ENCODE results near the gene MTHFR.

The MTHFR gene

DNA sequence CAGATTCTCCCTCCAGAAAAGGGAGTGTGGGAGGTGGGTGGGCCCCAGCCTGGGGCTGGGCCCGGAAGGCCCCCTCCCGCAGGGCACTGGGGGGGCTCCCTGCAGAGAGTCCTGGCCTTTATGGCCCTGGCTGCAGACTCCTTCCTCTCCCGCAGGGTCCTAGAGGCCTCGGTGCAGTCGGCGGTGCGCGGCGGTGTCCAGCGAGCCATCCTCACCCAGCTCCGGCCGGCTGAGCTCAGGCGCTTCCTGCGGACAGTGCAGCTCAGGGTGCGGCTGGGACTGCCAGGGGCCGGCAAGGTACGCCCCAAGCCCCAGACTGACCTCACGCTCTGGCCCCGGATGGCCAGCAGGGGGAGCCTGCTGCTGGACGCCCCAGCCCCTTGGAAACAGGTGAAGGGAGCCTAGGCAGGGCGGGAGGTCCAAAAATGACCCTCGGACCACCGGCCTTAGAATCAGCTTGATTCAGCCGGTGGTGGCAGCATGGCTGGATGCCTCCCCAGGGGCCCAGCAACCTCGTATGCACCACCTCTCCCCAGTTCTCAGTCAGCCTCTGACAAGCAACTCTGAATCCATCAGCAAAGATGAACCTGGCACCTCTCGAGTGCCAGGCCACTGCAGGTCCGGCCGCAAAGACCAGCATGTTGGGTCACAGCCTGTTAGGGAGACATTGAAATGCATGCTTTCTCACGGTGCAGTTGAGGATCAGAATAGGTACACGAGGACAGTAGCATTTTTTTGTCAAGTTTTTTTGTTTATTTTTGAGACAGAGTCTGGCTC, 20.6 kb downstream of the MTHFR start:
- Histone ChIP-seq H3K4me3 (ENCODE audit: low read depth, low read length, poor library complexity, severe bottlenecking) (no peak overlapping the region), H3K27ac (ENCODE audit: low read depth, low read length, poor library complexity, severe bottlenecking) (no peak overlapping the region), H3K27me3 (ENCODE audit: insufficient read depth, low read length) (no peaks in the 10 kb centered on the region), H2AFZ (ENCODE audit: low read length) (no peak overlapping the region), H3K79me2 (ENCODE audit: insufficient read depth, low read length) (no peaks in the 10 kb centered on the region), H3K4me1 (ENCODE audit: insufficient read depth, low read length, severe bottlenecking) (peaks cover 27% of the 10 kb centered on the region), H3K4me2 (ENCODE audit: low read length) (no peak overlapping the region), H3K9me2 (ENCODE audit: low read depth, low read length) (no peaks in the 10 kb centered on the region), H3F3A (ENCODE audit: insufficient read depth, low read length) (no peaks in the 10 kb centered on the region), H3K9ac (ENCODE audit: low read length) (no peak overlapping the region), H3K9me3 (ENCODE audit: low read length) (no peaks in the 10 kb centered on the region), H4K20me1 (ENCODE audit: insufficient read depth, low read length) (no peaks in the 10 kb centered on the region), H3K36me3 (ENCODE audit: insufficient read depth, low read length) (no peaks in the 10 kb centered on the region; the same call in 1 of the 2 replicates)
- TF ChIP-seq EZH2 (IDR thresholded peaks at IDR 0.05; ENCODE audit: borderline replicate concordance, low read length) = no peak
- TF ChIP-seq, protein P1, sequence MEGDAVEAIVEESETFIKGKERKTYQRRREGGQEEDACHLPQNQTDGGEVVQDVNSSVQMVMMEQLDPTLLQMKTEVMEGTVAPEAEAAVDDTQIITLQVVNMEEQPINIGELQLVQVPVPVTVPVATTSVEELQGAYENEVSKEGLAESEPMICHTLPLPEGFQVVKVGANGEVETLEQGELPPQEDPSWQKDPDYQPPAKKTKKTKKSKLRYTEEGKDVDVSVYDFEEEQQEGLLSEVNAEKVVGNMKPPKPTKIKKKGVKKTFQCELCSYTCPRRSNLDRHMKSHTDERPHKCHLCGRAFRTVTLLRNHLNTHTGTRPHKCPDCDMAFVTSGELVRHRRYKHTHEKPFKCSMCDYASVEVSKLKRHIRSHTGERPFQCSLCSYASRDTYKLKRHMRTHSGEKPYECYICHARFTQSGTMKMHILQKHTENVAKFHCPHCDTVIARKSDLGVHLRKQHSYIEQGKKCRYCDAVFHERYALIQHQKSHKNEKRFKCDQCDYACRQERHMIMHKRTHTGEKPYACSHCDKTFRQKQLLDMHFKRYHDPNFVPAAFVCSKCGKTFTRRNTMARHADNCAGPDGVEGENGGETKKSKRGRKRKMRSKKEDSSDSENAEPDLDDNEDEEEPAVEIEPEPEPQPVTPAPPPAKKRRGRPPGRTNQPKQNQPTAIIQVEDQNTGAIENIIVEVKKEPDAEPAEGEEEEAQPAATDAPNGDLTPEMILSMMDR (IDR thresholded peaks at IDR 0.05; ENCODE audit: low read length) = peak; percentile 79

DNA sequence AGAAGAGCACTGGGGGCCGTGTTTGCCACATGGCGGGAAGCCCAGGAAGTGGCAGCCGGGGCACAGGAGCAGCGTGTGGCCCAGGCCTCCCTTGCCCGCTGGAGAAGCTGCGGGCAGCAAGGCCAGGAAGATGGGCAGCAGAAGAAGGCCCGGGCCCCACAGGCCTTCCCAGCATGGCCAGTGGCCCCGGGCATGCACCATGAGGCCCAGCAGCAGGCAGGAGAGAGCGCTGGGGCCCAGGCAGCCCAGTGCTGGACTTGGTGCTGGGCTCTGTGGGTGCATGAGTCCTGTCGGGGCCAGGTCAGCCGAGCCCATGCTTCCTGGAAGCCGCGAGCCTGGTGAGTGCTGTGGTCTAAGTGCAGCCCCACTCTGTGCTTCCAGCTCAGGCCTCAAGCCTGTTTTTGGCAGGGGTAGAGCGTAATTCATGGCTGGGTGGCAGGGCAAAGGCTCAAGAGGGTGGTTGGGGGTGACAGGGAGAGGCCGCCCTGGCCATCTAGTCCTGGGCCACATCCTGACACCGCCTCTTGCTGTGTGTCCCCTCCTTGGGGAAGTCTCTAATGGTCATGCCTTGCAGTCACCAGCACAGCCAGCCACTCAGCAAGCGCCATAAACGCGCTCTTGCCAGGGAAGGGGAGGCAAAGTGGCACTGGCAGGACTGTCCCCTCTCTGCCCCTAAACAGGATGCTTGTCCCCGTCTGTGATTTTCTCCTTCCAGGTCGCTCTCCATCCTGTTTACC, 21.3 kb downstream of the MTHFR start:
- H3K36me3 ChIP-seq (ENCODE audit: insufficient read depth, low read length) = no peaks in the 10 kb centered on the region
- H3F3A ChIP-seq (ENCODE audit: insufficient read depth, low read length) = no peaks in the 10 kb centered on the region
- TF ChIP-seq EZH2 (IDR thresholded peaks at IDR 0.05; ENCODE audit: borderline replicate concordance, low read length) = no peak
- TF ChIP-seq, protein P1 (IDR thresholded peaks at IDR 0.05; ENCODE audit: low read length) = no peak
- no peaks in the 10 kb centered on the region for H3K27me3 ChIP-seq (ENCODE audit: insufficient read depth, low read length)
- H3K4me1 ChIP-seq (ENCODE audit: insufficient read depth, low read length, severe bottlenecking) = peaks cover 27% of the 10 kb centered on the region
- H3K4me2 ChIP-seq (ENCODE audit: low read length) = no peak overlapping the region
- no peaks in the 10 kb centered on the region for H3K9me3 ChIP-seq (ENCODE audit: low read length)
- no peaks in the 10 kb centered on the region for H3K79me2 ChIP-seq (ENCODE audit: insufficient read depth, low read length)
- H3K9me2 ChIP-seq (ENCODE audit: low read depth, low read length) = no peaks in the 10 kb centered on the region
- no peaks in the 10 kb centered on the region for H4K20me1 ChIP-seq (ENCODE audit: insufficient read depth, low read length)
- no peak overlapping the region for H2AFZ ChIP-seq (ENCODE audit: low read length)
- no peak overlapping the region for H3K9ac ChIP-seq (ENCODE audit: low read length)
- no peak overlapping the region for H3K4me3 ChIP-seq (ENCODE audit: low read depth, low read length, poor library complexity, severe bottlenecking)
- peak overlapping the region; percentile 54 for H3K27ac ChIP-seq (ENCODE audit: low read depth, low read length, poor library complexity, severe bottlenecking)

DNA sequence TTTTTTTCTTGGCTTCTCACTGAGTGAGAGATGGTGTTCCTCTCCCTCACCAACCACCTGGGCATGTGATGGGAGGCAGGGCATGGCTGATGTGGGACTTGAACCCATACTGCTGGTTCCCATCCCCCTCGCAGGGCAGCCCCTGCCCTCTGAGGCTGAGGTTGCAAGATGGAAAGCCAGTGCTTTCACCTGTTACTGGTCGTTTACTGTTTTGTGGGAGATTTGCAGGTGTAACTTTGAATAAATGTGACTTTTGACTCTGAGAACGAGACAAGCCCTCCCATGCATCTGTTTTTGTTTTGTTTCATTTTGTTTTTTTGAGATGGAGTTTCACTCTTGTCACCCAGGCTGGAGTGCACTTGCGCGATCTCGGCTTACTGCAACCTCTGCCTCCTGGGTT, 22.2 kb downstream of the MTHFR start:
- H3K9ac ChIP-seq (ENCODE audit: low read length) = no peak overlapping the region
- H2AFZ ChIP-seq (ENCODE audit: low read length) = no peak overlapping the region

More for the DNA sequence above, 22.2 kb downstream of the MTHFR start:
- Histone ChIP-seq H3K9me3 (ENCODE audit: low read length) (no peaks in the 10 kb centered on the region), H3K27ac (ENCODE audit: low read depth, low read length, poor library complexity, severe bottlenecking) (peak overlapping the region; percentile 54), H3K4me2 (ENCODE audit: low read length) (no peak overlapping the region), H3K9me2 (ENCODE audit: low read depth, low read length) (no peaks in the 10 kb centered on the region), H3K79me2 (ENCODE audit: insufficient read depth, low read length) (no peaks in the 10 kb centered on the region), H3K4me3 (ENCODE audit: low read depth, low read length, poor library complexity, severe bottlenecking) (no peak overlapping the region), H3K4me1 (ENCODE audit: insufficient read depth, low read length, severe bottlenecking) (peaks cover 27% of the 10 kb centered on the region), H3K27me3 (ENCODE audit: insufficient read depth, low read length) (no peaks in the 10 kb centered on the region), H3F3A (ENCODE audit: insufficient read depth, low read length) (no peaks in the 10 kb centered on the region), H4K20me1 (ENCODE audit: insufficient read depth, low read length) (no peaks in the 10 kb centered on the region), H3K36me3 (ENCODE audit: insufficient read depth, low read length) (no peaks in the 10 kb centered on the region)
- no peak for TF ChIP-seq EZH2 (IDR thresholded peaks at IDR 0.05; ENCODE audit: borderline replicate concordance, low read length)
- TF ChIP-seq, protein P1 (IDR thresholded peaks at IDR 0.05; ENCODE audit: low read length) = no peak
